Panc1 (cell line): ENCODE data around the gene CLPX. TPM values are rescaled to one million over a fixed set of nuclear protein-coding genes. Genes with fewer than 3 reads are reported as not detected.

ENCODE experiments used
- ATAC-seq: fragments of 200-7000 bp; cut with Tn5 transposase; 2 replicates; pipeline ENCODE4 v1.9.1; 2020; ENCODE audit warnings: mild to moderate bottlenecking, moderate library complexity
- BruUV-seq: library from RNA; stranded (reverse); fragments of 400-500 nt; replicated peaks from 2 replicates; lab custom pipeline; 2021; lab: Mats Ljungman, UMichigan
- CTCF ChIA-PET: fragments of 300-600 bp; sonication (Branson Sonifier 250); formaldehyde crosslinking; loops from one replicate; lab custom pipeline; 2022; ENCODE audit warnings: antibody characterized with exemption; lab: Charles Lee
- POLR2A ChIA-PET: fragments of 300-600 bp; sonication (Branson Sonifier 250); formaldehyde crosslinking; loops from one replicate; lab custom pipeline; 2022; ENCODE audit warnings: antibody characterized with exemption; lab: Charles Lee
- DNase-seq: peaks from one replicate; pipeline ENCODE4 v3.0.0-alpha.2; 2010; ENCODE audit warnings: low read depth, low spot score
- H3K27ac ChIP-seq: 2 replicates; pipeline ENCODE4 v1.5.1; 2011; ENCODE audit warnings: mild to moderate bottlenecking, low read length, inconsistent platforms
- H3K27me3 ChIP-seq: fragments of 200-500 bp; sonication (Bioruptor generic); 2 replicates; pipeline ENCODE4 v1.6.0; 2014; ENCODE audit warnings: low read length, inconsistent platforms; ENCODE audit not compliant: control insufficient read depth, insufficient read depth
- H3K36me3 ChIP-seq: fragments of 200-500 bp; sonication (Bioruptor generic); 2 replicates; pipeline ENCODE4 v1.5.1; 2014; ENCODE audit warnings: inconsistent platforms, mild to moderate bottlenecking, low read length, moderate library complexity; ENCODE audit not compliant: control insufficient read depth, insufficient read depth
- H3K4me1 ChIP-seq: 2 replicates; pipeline ENCODE4 v1.5.1; 2011; ENCODE audit warnings: inconsistent platforms, mild to moderate bottlenecking, low read length, moderate library complexity; ENCODE audit not compliant: control insufficient read depth, insufficient read depth
- H3K4me3 ChIP-seq, 2 experiments: 2 replicates each; pipeline ENCODE4 v1.5.1; 2011 to 2012; ENCODE audit warnings: low read depth in 2 of 2, low read length in 2 of 2, mild to moderate bottlenecking in 2 of 2, inconsistent platforms in 1 of 2, moderate library complexity in 1 of 2
- H3K9me3 ChIP-seq: fragments of 200-500 bp; sonication (Bioruptor generic); 2 replicates; pipeline ENCODE4 v1.5.1; 2014; ENCODE audit warnings: low read depth, mild to moderate bottlenecking, inconsistent platforms, low read length, moderate library complexity; ENCODE audit not compliant: control insufficient read depth, insufficient read depth
- POLR2AphosphoS5 ChIP-seq: IDR thresholded peaks from 2 replicates; pipeline ENCODE4 v1.6.1; 2012; ENCODE audit warnings: mild to moderate bottlenecking, low read depth, low read length, moderate library complexity
- SIN3A ChIP-seq: IDR thresholded peaks from 2 replicates; pipeline ENCODE4 v1.6.1; 2012; ENCODE audit warnings: low read depth, mild to moderate bottlenecking, low read length, moderate library complexity, borderline replicate concordance; ENCODE audit not compliant: insufficient read depth
- TCF7L2 ChIP-seq: IDR thresholded peaks from 2 replicates; pipeline ENCODE4 v1.6.1; 2011; ENCODE audit warnings: mild to moderate bottlenecking, low read depth, low read length, inconsistent platforms
- in situ Hi-C: cut with HindIII; loops from 2 replicates; pipeline ENCODE4 v1.10.0; 2016; ENCODE audit warnings: low sequenced_read_pairs, low pct_unique_long_range_greater_than_20kb
- intact Hi-C: fragments of 100-400 bp; cut with micrococcal nuclease; formaldehyde crosslinking; loops from one replicate; pipeline ENCODE4 v1.10.0; 2022; ENCODE audit not compliant: unreplicated experiment
- total RNA-seq: library from RNA; stranded (reverse); gene quantifications from one replicate; pipeline ENCODE4 v1.2.1, GENCODE V29; 2021; ENCODE audit not compliant: unreplicated experiment
- TF ChIP-seq, protein P1 (sequence below), 2 experiments: IDR thresholded peaks; 2 replicates each; pipeline ENCODE4 v1.6.1; 2011 to 2012; ENCODE audit warnings: low read depth in 2 of 2, control low read depth in 1 of 2, low read length in 1 of 2, mild to moderate bottlenecking in 1 of 2, moderate library complexity in 1 of 2; ENCODE audit not compliant: insufficient read depth in 1 of 2
- TF ChIP-seq, protein P2 (sequence below): fragments of 450-650 bp; IDR thresholded peaks from 2 replicates; pipeline ENCODE4 v1.5.1; 2017; ENCODE audit warnings: mild to moderate bottlenecking

The CLPX gene
- total RNA-seq, 1 experiment from 2014 or later: 49.9 TPM

DNA sequence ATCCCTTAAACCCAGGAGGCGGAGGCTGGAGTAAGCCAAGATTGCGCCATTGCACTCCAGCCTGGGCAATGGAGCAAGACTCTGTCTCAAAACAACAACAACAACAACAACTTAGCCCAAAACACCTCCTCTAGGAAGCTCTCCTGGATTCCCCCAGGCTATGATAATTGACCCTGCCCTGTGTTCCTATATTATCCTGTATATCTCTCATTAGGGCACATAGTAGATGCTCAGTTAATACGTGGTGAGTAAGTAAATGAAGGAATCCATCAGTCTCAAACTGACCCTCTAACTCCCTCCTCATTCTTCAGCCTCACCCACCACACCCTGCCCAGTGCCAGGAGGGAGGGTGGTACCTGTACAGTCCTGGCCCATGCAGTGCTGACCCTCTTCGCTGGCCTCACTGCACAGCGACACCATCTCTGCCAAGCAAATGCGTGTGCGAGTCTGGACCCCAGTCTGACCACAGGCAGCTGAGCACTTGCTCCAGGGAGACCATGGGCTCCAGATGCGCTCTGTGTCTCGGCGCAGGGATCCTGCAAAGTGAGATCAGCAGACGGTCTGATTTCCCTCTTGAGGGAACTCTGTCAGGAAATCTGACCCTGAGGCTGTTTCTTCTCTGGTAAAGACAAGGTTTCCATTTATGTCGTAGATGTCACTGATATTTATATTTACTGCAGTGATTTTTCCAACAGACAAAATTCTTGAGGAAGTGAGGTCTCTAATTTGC, 20.0 kb upstream of the CLPX start:
- TF ChIP-seq POLR2AphosphoS5 (no peak), TCF7L2 (no peak), SIN3A (no peak)
- TF ChIP-seq, protein P1, sequence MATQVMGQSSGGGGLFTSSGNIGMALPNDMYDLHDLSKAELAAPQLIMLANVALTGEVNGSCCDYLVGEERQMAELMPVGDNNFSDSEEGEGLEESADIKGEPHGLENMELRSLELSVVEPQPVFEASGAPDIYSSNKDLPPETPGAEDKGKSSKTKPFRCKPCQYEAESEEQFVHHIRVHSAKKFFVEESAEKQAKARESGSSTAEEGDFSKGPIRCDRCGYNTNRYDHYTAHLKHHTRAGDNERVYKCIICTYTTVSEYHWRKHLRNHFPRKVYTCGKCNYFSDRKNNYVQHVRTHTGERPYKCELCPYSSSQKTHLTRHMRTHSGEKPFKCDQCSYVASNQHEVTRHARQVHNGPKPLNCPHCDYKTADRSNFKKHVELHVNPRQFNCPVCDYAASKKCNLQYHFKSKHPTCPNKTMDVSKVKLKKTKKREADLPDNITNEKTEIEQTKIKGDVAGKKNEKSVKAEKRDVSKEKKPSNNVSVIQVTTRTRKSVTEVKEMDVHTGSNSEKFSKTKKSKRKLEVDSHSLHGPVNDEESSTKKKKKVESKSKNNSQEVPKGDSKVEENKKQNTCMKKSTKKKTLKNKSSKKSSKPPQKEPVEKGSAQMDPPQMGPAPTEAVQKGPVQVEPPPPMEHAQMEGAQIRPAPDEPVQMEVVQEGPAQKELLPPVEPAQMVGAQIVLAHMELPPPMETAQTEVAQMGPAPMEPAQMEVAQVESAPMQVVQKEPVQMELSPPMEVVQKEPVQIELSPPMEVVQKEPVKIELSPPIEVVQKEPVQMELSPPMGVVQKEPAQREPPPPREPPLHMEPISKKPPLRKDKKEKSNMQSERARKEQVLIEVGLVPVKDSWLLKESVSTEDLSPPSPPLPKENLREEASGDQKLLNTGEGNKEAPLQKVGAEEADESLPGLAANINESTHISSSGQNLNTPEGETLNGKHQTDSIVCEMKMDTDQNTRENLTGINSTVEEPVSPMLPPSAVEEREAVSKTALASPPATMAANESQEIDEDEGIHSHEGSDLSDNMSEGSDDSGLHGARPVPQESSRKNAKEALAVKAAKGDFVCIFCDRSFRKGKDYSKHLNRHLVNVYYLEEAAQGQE (IDR thresholded peaks at IDR 0.05; ENCODE audit: insufficient read depth in 1 of 2, low read depth in 2 of 2, low read length in 1 of 2): no peak
- TF ChIP-seq, protein P2, sequence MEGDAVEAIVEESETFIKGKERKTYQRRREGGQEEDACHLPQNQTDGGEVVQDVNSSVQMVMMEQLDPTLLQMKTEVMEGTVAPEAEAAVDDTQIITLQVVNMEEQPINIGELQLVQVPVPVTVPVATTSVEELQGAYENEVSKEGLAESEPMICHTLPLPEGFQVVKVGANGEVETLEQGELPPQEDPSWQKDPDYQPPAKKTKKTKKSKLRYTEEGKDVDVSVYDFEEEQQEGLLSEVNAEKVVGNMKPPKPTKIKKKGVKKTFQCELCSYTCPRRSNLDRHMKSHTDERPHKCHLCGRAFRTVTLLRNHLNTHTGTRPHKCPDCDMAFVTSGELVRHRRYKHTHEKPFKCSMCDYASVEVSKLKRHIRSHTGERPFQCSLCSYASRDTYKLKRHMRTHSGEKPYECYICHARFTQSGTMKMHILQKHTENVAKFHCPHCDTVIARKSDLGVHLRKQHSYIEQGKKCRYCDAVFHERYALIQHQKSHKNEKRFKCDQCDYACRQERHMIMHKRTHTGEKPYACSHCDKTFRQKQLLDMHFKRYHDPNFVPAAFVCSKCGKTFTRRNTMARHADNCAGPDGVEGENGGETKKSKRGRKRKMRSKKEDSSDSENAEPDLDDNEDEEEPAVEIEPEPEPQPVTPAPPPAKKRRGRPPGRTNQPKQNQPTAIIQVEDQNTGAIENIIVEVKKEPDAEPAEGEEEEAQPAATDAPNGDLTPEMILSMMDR: no peak
- H3K27me3 ChIP-seq: no peaks in the 10 kb centered on the region
- in situ Hi-C loops: no loop called here
- H3K27ac ChIP-seq: no peak overlapping the region
- POLR2A ChIA-PET: interaction anchor here (0.6 kb wide), 1 partner anchor 76 kb away, joined by 3 read pairs; no protein-coding TSS in a partner anchor
- CTCF ChIA-PET: no interaction called here
- intact Hi-C loops: no loop called here
- BruUV-seq: no TSS peak
- ATAC-seq (no peak), DNase-seq (no peak)
- no peak overlapping the region for H3K4me3 ChIP-seq
- no peaks in the 10 kb centered on the region for H3K9me3 ChIP-seq
- H3K36me3 ChIP-seq: no peaks in the 10 kb centered on the region
- no peaks in the 10 kb centered on the region for H3K4me1 ChIP-seq

GRCh38 chr15:65204236-65204930, 19.2 kb upstream of the CLPX start:
- Histone ChIP-seq H3K4me1 (no peaks in the 10 kb centered on the region), H3K27me3 (no peaks in the 10 kb centered on the region), H3K9me3 (no peaks in the 10 kb centered on the region), H3K27ac (no peak overlapping the region), H3K36me3 (no peaks in the 10 kb centered on the region), H3K4me3 (no peak overlapping the region)
- no TSS peak for BruUV-seq
- CTCF ChIA-PET: interaction anchor here (0.6 kb wide), 1 partner anchor 9 kb away, joined by 5 read pairs; no protein-coding TSS in a partner anchor
- intact Hi-C loops (no loop called here), in situ Hi-C loops (no loop called here)
- POLR2A ChIA-PET: interaction anchor here (0.6 kb wide), 1 partner anchor 77 kb away, joined by 3 read pairs; no protein-coding TSS in a partner anchor
- no peak for DNase-seq
- no peak for TF ChIP-seq SIN3A
- no peak for TF ChIP-seq POLR2AphosphoS5
- TF ChIP-seq, protein P2: no peak
- TF ChIP-seq TCF7L2: no peak
- TF ChIP-seq, protein P1 (IDR thresholded peaks at IDR 0.05; ENCODE audit: insufficient read depth in 1 of 2, low read depth in 2 of 2, low read length in 1 of 2): no peak
- ATAC-seq: no peak
